GM12873 (cell line): ENCODE data around the gene DUSP7.

Experiments
- CTCF ChIP-seq: IDR thresholded peaks from 2 replicates; pipeline ENCODE4 v1.5.1; 2012; ENCODE audit warnings: low read depth, mild to moderate bottlenecking, moderate library complexity, low read length, control low read depth; ENCODE audit not compliant: insufficient read depth; ENCODE audit errors: missing control alignments

The DUSP7 gene

GRCh38 chr3:52041118-52041731 lies 15.1 kb downstream of the DUSP7 start:
- no peak for TF ChIP-seq CTCF

GRCh38 chr3:52040600-52040999 lies 15.8 kb downstream of the DUSP7 start:
- TF ChIP-seq CTCF, result no peak

GRCh38 chr3:52039846-52040245 lies 16.5 kb downstream of the DUSP7 start:
- no peak for TF ChIP-seq CTCF

- no peak for TF ChIP-seq CTCF
Measured at GRCh38 chr3:52039426-52039825, 16.9 kb downstream of the DUSP7 start.

GRCh38 chr3:52038227-52038626 lies 18.1 kb downstream of the DUSP7 start:
- TF ChIP-seq CTCF, result no peak

GRCh38 chr3:52037291-52037690 lies 19.1 kb downstream of the DUSP7 start:
- no peak for TF ChIP-seq CTCF

- TF ChIP-seq CTCF, result no peak
Measured at GRCh38 chr3:52036829-52037228, 19.5 kb downstream of the DUSP7 start.
